Myocyte (in vitro differentiated cells): ENCODE results near the gene ASGR2. TPM values are rescaled to one million over a fixed set of nuclear protein-coding genes. Genes with fewer than 3 reads are reported as not detected.
"Not testable (repeated sequence)": the region's sequence is repeated elsewhere in the genome, so short reads cannot be mapped to it uniquely, and the experiment has no call there.

Experiments used
- DNase-seq: peaks from one replicate; pipeline ENCODE4 v3.0.0-alpha.2; 2012; ENCODE audit warnings: low read depth
- total RNA-seq: library from RNA; depleted of rRNA; stranded (reverse); fragments of >200 nt; gene quantifications from 2 replicates; pipeline ENCODE4 v1.2.3, GENCODE V29; 2014

The ASGR2 gene
- total RNA-seq, 1 donor from 2014 or later: not detected

DNA sequence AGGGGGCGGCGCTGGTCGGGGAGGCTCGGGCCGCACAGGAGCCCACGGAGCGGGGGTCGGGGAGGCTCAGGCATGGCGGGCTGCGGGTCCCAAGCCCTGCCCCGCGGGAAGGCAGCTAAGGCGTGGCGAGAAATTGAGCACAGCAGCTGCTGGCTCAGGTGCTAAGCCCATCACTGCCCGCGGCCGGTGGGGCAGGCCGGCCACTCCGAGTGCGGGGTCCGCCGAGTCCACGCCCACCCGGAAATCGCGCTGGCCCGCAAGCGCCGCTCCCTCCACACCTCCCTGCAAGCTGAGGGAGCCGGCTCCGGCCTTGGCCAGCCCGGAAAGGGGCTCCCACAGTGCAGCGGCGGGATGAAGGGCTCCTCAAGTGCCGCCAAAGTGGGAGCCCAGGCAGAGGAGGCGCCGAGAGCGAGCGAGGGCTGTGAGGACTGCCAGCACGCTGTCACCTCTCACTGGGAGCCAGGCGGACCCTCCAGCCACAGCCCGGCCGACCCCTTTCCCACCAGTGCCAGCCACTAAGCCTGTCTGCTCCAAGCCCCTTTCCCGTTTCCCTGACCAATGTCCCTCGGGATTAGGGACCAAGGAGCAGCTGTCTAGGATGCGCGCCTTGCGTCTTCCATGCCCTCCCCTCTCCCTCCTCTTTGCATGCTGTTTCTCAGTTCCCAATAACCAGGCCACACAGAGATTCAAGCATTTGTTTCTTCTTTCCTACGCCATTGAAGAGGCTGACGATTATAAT, 13.8 kb downstream of the ASGR2 start:
- DNase-seq: not testable (repeated sequence)

DNA sequence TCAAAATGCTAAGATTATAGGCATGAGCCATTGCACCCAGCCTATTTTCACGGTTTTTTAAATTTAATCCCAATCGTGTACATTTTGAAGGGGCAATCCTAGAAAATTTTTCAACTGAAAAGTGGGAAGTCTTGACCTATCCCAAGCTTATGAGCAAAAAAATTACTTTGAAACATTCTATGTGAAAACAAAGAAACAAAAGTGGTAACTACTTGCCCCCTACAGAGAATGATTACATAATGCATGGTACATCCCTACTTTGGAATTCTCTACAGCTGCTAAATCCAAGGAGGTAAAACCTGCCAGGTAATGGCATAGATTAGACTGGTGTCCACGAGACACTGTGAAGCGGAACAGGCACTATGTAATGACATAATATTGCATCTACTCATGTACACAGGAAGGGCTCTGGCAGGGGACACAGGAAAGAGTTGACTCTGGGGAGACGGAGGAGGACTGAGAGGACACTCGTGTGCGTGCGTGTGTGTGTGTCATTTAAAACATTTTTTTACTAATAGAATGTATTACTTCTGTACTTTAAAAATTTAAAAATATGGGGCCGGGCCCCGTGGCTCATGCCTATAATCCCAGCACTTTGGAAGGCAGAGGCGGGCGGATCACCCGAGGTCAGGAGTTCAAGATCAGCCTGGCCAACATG, 15.7 kb downstream of the ASGR2 start:
- no peak for DNase-seq

DNA sequence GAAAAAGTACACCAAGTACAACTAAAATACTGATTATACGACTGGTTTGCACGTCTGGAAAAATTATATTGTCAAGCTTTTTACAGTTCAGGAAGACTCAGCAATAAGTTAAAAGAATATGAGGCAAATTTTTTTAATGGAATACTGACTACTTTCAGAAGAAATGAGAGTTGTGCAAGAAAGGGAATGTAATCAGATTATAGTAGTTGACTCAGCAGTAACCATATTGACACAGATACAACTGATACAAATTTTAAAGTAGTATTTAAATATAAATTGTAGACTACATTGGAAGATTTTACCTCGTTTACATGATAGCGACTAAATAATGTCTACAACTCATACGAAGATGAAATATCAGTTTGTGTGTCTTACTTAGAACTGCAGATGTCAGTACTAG, 16.7 kb downstream of the ASGR2 start:
- DNase-seq: no peak

DNA sequence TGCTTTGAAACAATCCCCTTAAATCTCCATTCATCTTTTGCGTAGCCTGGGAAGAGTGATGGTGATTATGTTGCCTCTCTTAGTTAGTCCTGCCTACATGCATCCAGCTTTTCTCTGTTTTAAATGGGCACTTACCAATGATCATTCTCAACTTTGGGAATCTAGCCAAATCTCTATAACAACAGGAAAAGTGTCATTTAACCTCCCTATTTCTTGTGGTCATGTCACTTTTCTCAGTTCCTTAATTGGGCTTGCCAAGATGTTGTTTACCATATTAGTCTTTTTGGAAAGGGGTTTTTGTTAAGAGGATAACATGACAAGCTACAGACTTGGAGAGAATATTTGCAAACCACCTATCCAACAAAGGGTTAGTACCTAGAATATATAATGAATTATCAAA, 19.0 kb downstream of the ASGR2 start:
- no peak for DNase-seq

DNA sequence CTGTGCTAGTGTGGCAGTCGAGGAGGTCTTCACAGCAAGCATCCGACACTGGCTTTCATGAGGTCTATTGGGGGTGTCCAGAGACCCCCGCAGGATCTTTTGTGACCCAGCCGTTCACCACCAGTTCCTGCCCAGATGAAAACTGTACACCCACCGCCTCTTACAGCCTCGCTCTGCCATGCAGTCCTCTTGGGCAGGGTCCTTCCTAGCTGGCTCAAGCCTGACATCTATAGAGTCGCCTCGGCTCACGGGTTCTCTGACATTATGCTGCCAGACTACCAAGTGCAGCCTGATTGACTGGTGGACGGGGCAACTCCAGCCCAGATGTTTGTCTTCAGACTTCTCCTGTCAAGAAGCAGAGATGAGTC, 20.0 kb downstream of the ASGR2 start:
- no peak for DNase-seq

DNA sequence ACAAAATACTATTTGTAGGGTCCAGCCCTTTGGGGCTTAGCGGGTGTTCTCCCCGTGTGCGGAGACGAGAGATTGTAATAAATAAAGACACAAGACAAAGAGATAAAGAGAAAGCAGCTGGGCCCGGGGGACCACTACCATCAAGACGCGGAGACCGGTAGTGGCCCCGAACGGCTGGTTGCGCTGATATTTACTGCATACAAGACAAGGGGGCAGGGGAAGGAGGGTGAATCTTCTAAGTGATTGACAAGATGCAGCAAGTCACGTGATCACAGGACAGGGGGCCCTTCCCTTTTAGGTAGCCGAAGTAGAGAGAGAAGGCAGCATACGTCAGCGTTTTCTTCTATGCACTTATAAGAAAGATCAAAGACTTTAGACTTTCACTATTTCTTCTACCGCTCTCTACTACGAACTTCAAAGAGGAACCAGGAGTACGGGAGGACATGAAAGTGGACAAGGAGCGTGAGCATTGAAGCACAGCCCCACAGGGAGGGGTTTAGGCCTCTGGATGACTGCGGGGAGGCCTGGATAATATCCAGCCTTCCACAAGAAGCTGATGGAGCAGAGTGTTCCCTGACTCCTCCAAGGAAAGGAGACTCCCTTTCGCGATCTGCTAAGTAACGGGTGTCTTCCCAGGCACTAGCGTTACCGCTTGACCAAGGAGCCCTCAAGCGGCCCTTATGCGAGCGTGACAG, 23.2 kb downstream of the ASGR2 start:
- not testable (repeated sequence) for DNase-seq

DNA sequence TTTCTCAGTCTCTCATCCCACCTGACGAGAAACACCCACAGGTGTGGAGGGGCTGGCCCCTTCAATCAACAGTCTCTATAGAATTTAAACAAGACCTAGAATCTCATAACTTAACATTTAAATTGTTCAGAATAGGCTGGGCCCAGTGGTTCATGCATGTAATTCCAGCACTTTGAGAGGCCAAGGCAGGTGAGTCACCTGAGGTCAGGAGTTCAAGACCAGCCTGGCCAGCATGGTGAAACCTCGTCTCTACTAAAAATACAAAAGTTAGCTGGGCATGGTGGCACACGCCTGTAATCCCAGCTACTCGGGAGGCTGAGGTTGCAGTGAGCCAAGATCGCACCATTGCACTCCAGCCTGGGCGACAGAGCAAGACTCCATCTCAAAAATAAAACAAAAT, 25.1 kb downstream of the ASGR2 start:
- DNase-seq: not testable (repeated sequence)

DNA sequence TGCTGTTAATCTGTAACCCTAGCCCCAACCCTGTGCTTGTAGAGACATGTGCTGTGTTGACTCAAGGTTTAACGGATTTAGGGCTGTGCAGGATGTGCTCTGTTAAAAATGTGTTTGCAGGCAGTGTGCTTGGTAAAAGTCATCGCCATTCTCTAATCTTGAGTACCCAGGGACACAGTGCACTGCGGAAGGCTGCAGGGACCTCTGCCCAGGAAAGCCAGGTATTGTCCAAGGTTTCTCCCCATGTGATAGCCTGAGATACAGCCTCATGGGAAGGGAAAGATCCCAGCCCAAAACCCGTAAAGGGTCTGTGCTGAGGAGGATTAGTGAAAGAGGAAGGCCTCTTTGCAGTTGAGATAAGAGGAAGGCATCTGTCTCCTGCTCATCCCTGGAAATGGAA, 26.2 kb downstream of the ASGR2 start:
- DNase-seq: not testable (repeated sequence)

DNA sequence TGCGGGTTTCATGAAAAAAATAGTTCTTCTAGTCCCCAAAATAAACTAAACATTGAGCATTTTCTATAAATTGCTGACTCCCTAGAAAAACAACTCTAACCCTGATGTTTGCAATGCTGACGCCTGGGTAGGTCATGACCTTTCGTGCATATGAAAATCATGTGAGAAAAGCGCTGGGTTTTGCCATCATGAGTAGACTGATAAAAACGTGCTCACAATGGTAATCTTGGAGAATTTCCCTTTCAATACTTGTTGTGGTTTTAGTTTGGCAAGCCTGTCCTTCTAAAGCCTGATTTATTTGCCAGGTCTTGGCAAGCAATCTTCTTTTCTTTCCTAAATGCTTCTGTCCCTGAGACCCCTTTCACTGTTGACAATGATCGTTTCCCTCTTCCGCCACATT, 30.5 kb downstream of the ASGR2 start:
- DNase-seq: no peak

DNA sequence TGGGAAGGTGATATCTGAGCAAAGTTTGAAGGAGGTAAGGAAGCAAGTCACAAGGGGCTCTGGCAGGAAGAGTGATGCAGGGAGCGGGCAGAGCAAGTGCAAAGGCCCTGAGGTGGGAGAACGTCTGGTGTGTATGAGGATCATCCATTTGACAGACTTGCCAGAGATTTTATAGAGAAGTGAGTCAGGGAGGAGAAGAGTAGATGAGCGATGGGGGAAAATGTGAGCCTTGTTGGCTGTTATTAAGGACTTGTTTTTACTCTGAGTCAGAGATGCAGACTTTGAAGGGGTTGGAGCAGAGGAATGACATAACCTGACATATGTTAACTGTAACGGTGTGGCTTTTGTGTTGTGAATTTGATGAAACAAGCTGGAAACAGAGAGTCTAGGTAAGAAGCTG, 31.0 kb downstream of the ASGR2 start:
- DNase-seq: no peak

DNA sequence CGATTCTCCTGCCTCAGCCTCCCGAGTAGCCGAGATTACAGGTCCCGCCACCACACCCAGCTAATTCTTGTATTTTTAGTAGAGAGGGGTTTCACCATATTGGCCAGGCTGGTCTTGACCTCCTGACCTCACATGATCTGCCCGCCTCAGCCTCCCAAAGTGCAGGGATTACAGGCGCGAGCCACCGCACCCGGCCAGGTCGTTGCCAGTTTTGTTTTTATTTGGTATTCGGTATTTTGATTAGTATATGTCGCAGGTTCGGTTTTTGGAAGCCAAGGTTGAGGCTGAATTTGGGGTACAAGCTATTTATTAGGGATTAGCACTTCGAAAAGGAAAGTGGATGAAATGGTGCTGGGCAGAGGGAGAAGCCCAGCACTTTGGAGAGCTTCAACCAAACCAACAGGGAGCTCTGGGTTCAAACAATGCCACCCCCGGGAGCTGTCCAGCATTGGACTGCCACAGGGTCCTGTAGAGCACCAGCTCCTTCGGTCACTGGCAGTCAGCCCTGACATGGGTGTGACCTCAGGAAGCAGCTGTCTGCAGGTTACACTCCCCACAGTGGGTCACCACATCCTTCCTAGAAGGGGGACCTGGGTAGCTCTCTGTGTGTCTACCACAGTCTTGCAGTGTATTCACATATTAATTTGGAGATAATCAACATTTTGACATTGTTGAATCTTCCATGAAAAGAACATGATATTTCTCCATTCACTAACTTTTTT, 33.1 kb downstream of the ASGR2 start:
- DNase-seq: peak; percentile 58

DNA sequence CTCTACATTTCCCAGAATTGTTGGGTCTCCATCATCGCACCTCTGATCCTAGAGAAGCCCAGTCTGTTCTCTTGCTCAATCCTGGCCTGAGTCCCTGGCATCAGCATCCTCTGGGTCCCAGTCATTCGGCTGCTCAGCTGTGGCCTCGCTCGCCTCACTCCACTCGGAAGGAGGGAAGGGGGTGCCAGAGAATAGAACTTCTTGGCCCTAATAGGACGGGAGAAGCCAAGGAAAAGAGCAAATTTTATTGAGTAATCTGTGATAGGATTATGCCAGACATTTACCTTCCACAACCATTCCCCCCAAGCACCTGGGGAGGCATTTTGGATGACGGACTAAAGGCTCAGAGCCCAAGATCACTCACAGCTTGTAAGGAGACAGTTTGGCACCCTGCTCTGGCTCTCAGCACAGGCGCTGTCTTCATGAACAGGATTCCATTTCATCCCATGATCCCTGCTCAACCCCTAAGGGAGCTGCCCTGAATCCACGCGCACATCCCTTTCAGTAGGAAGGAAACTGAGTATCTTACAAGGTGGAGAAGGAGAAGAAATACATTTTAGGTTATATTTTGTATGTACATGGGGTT, 34.1 kb downstream of the ASGR2 start:
- no peak for DNase-seq

DNA sequence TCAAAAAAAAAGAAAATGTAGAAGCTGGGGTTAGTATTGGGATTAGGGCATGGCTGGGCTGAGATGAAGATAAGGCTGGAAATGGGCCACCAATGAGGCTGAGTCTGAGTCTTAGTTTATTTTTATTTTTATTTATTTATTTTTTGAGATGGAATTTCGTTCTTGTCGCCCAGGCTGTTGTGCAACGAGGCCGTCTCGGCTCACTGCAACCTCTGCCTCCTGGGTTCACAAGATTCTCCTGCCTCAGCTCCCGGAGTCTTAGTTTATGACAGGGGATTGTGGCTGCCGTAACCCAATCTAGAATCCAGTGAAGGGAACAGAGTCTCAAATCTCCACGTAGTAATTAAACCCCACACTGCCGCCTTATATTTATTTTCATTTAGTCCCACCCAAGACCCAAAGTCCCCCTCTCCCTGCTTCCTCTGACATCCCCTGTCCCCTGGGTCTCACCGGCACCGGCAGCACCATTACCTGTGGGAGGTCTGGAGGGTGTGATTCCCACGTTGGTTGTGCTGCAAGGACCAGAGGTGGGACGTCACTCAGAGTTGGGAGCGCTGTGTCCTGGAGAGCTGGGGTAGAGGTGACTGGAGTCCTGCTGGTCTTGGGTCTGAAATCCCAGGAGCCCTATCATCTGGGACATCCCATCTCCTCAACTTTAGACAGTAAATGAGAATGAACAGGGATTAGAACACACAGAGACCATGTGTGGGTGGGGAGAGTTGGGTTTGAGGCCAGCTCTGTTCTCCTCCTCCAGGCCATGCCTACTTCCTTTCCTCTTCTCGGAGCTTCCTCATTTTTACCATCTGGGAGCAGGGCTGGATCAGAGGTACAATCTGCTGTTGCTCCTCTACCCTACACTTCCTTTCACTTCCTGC, 34.8 kb downstream of the ASGR2 start, which contains the start of gene CLEC10A:
TSS of gene CLEC10A (minus strand) at position 671 of the 875 bp plus-strand sequence. CDS start 1,439 bp downstream, outside the sequence.
- DNase-seq: no peak

DNA sequence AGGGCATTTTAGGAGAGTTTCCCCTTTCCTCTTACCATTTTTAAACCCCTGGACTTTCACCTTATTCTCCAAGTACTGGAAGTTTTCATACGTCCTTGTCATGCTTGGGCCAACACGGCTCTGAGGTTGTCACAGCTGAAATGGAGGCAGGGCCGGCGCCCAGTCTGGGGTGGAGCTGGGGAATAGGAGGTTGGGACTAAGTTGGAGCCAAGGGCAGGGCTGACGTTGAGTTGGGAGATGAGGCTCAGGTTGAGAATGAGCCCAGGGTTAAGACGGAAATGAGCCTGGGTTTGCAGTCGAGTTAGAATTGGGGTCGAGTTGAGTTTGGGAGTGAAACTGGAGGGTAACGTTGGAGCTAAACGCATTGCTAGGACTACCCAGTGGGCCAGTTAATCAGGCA, 35.9 kb downstream of the ASGR2 start:
- no peak for DNase-seq

DNA sequence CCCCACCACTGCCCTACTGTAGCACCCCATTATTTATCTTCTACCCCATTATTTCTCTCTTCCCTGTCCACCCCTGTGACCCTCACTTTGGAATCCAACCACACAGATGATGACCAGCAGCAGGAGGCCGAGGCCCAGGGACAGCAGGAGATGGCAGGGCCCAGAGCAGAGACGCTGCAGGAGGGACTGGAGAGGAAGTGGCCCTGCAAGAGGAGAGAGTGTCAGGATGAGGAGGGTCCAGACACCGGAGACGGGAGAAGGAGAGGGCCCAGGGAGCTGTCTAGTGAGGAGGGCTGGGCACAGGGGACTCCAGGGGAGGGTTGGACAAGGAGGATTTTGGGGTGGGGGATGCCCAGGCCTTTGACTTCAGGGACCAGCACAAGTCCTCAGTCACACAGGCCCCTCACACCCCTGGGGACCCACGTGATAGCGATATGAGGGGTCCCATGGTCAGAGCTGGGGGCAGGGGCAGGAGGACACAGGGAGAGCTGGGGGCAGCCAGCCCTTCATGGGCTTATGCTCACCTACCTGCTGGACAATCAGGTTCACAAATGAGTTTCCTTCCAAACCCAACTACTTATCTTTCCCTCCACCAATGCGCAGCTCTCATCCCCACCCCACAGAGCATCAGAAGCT, 36.6 kb downstream of the ASGR2 start:
- no peak for DNase-seq

DNA sequence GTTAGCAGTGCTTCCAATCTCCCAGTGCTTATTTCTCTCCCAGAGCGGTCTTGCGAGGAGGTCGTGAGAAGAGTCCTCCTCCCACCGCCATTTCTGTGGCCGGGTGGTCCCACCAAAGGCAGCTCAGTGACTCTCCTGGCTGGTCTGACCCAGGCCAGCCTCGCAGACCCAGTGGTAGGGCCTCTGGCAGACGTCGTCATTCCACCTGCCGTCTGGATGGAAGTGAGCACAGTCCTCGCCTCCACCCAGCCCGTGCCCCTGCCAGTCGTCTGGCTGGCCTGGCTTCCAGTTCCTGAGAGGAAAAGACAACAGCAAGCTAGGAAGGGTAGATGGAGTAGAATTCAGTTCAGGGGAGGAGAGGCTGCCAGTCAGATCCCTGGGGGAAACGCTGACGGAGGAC, 39.7 kb downstream of the ASGR2 start:
- DNase-seq: no peak

DNA sequence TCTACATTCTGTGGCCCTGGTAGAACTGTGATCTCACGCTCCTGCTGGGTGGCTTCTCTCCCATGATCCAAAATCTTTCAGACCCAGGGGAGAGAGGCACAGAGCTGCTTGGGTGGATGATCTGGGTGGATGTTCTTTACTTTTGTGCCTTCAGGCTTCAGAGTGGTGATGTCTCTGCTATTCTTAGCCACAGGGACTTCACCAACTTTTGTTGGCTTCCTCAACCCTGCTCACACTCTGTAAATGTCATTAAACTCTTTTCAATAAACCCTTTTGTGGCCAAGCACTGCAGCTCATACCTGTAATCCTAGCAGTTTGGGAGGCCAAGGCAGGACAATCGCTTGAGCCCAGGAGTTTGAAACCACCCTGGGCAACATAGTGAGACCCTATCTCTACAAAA, 42.2 kb downstream of the ASGR2 start:
- DNase-seq: no peak

DNA sequence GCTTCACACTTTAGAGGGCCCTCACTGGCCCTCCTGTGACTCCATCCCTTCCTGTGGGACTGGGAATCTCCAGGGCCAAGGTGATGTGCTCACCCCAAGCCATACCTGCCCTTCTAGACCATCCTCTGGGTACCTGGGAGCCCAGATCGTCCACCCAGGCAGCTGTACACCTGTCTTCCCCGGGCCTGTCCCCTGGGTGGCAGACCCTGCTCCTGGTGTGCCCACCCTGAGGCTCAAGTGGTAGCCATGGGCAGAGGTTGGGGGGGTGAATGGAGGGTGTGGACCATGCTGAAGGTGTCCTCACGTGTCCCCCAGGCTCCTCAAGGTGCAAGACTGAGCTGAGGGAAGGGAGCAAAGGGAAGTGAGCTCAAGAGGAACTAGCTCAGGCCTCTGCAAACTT, 43.9 kb downstream of the ASGR2 start:
- DNase-seq: no peak

DNA sequence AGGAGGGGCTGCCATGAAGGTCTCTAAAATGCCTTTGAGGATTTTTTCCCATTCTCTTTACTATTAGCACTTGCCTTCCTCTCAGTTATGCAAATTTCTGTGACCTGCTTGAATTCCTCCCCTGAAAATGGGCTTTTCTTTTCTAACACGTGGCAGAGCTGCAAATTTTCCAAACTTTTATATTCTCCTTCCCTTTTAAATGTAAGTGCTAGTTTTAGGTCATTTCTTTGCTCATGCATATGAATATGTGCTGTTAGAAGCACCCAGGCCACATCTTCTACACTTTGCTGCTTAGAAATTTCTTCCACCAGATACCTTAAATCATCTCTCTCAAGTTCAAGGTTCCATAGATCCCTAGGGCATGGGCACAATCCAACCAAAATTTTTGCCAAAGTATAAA, 46.4 kb downstream of the ASGR2 start:
- no peak for DNase-seq

DNA sequence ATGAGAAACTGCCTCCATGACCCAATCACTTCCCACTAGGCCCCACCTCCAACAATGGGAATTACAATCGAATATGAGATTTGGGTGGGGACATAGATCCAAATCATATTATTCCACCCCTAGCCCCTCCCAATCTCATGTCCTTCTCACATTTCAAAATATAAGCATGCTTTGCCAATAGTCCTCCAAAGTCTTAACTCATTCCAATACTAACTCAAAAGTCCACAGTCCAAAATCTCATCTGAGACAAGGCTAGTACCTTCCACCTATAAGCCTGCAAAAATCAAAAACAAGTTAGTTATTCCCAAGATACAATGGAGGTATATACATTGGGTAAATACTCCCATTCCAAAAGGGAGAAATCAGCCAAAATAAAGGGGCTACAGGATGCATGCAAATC, 47.4 kb downstream of the ASGR2 start:
- no peak for DNase-seq
